ENCODE measurements around the gene LKAAEAR1. TPM values are rescaled to one million over a fixed set of nuclear protein-coding genes. Genes with fewer than 3 reads are reported as not detected.

The LKAAEAR1 gene
- total and polyA plus RNA-seq, 4 donors: not detected

GRCh38 chr20:64113444-64113775 lies 29.2 kb upstream of the LKAAEAR1 start:
- no peak overlapping the region for H3K4me3 ChIP-seq (ENCODE audit: low read length in 2 of 2)
- H3K27ac ChIP-seq (ENCODE audit: low read depth in 1 of 2, low read length in 2 of 2): no peak overlapping the region
- no peaks in the 10 kb centered on the region for H3K4me1 ChIP-seq (ENCODE audit: control insufficient read depth in 1 of 2, insufficient read depth in 2 of 2, low read length in 2 of 2)
- intact Hi-C loops (cut with DNase I): no loop called here
- DNase-seq (peak in 1 of 2 donors; percentile 39), ATAC-seq (ENCODE audit: low FRiP score) (no peak)
- 61 to 63% methylated on average over 5 to 6 of the region's 6 CpGs for WGBS, 2 donors
- no peaks in the 10 kb centered on the region for H3K36me3 ChIP-seq (ENCODE audit: control insufficient read depth in 1 of 2, insufficient read depth in 2 of 2, low read length in 1 of 2)
- H3K9me3 ChIP-seq (ENCODE audit: control insufficient read depth, low read length): no peaks in the 10 kb centered on the region
- no peaks in the 10 kb centered on the region for H3K27me3 ChIP-seq (ENCODE audit: control insufficient read depth in 1 of 2, insufficient read depth in 2 of 2, low read length in 1 of 2)

- Histone ChIP-seq H3K9me3 (ENCODE audit: control insufficient read depth, low read length) (no peaks in the 10 kb centered on the region), H3K4me3 (ENCODE audit: low read length in 2 of 2) (no peak overlapping the region), H3K36me3 (ENCODE audit: control insufficient read depth in 1 of 2, insufficient read depth in 2 of 2, low read length in 1 of 2) (no peaks in the 10 kb centered on the region), H3K27ac (ENCODE audit: low read depth in 1 of 2, low read length in 2 of 2) (no peak overlapping the region), H3K27me3 (ENCODE audit: control insufficient read depth in 1 of 2, insufficient read depth in 2 of 2, low read length in 1 of 2) (no peaks in the 10 kb centered on the region), H3K4me1 (ENCODE audit: control insufficient read depth in 1 of 2, insufficient read depth in 2 of 2, low read length in 2 of 2) (no peaks in the 10 kb centered on the region)
- WGBS, 2 donors: 78% methylated on average over 18 of the region's 18 CpGs
- ATAC-seq (ENCODE audit: low FRiP score) (no peak), DNase-seq (peak; percentile 34 to 62)
- intact Hi-C loops (cut with DNase I): no loop called here
These were observed 28.7 kb upstream of the LKAAEAR1 start for GRCh38 chr20:64112691-64113443.

GRCh38 chr20:64111841-64112641 lies 27.8 kb upstream of the LKAAEAR1 start:
- no peak for ATAC-seq (ENCODE audit: low FRiP score)
- Histone ChIP-seq H3K36me3 (ENCODE audit: control insufficient read depth in 1 of 2, insufficient read depth in 2 of 2, low read length in 1 of 2) (no peaks in the 10 kb centered on the region), H3K27me3 (ENCODE audit: control insufficient read depth in 1 of 2, insufficient read depth in 2 of 2, low read length in 1 of 2) (no peaks in the 10 kb centered on the region), H3K27ac (ENCODE audit: low read depth in 1 of 2, low read length in 2 of 2) (no peak overlapping the region), H3K4me3 (ENCODE audit: low read length in 2 of 2) (no peak overlapping the region), H3K4me1 (ENCODE audit: control insufficient read depth in 1 of 2, insufficient read depth in 2 of 2, low read length in 2 of 2) (no peaks in the 10 kb centered on the region), H3K9me3 (ENCODE audit: control insufficient read depth, low read length) (no peaks in the 10 kb centered on the region)
- intact Hi-C loops (cut with DNase I): no loop called here
- 83 to 86% methylated on average over 19 of the region's 19 CpGs for WGBS, 2 donors
- peak; percentile 33 to 47 for DNase-seq

- Histone ChIP-seq H3K4me3 (ENCODE audit: low read length in 2 of 2) (no peak overlapping the region), H3K36me3 (ENCODE audit: control insufficient read depth in 1 of 2, insufficient read depth in 2 of 2, low read length in 1 of 2) (no peaks in the 10 kb centered on the region), H3K27me3 (ENCODE audit: control insufficient read depth in 1 of 2, insufficient read depth in 2 of 2, low read length in 1 of 2) (no peaks in the 10 kb centered on the region), H3K9me3 (ENCODE audit: control insufficient read depth, low read length) (no peaks in the 10 kb centered on the region), H3K4me1 (ENCODE audit: control insufficient read depth in 1 of 2, insufficient read depth in 2 of 2, low read length in 2 of 2) (no peaks in the 10 kb centered on the region), H3K27ac (ENCODE audit: low read depth in 1 of 2, low read length in 2 of 2) (no peak overlapping the region)
- intact Hi-C loops (cut with DNase I): no loop called here
- peak; percentile 27 to 73 for DNase-seq
- no peak for ATAC-seq (ENCODE audit: low FRiP score)
- WGBS, 2 donors: 91 to 95% methylated on average over 10 of the region's 10 CpGs
These were observed 26.3 kb upstream of the LKAAEAR1 start for GRCh38 chr20:64110411-64111068.

GRCh38 chr20:64109831-64110391 lies 25.7 kb upstream of the LKAAEAR1 start:
- Histone ChIP-seq H3K27ac (ENCODE audit: low read depth in 1 of 2, low read length in 2 of 2) (no peak overlapping the region), H3K9me3 (ENCODE audit: control insufficient read depth, low read length) (no peaks in the 10 kb centered on the region), H3K27me3 (ENCODE audit: control insufficient read depth in 1 of 2, insufficient read depth in 2 of 2, low read length in 1 of 2) (no peaks in the 10 kb centered on the region), H3K4me1 (ENCODE audit: control insufficient read depth in 1 of 2, insufficient read depth in 2 of 2, low read length in 2 of 2) (no peaks in the 10 kb centered on the region), H3K4me3 (ENCODE audit: low read length in 2 of 2) (no peak overlapping the region), H3K36me3 (ENCODE audit: control insufficient read depth in 1 of 2, insufficient read depth in 2 of 2, low read length in 1 of 2) (no peaks in the 10 kb centered on the region)
- ATAC-seq (ENCODE audit: low FRiP score) (no peak), DNase-seq (peak; percentile 30 to 59)
- whole genome bisulfite sequencing, 2 donors: 75 to 76% methylated on average over 16 of the region's 16 CpGs
- intact Hi-C loops (cut with DNase I): no loop called here

- WGBS, 2 donors: 83 to 85% methylated on average over 26 of the region's 26 CpGs
- Histone ChIP-seq H3K4me1 (ENCODE audit: control insufficient read depth in 1 of 2, insufficient read depth in 2 of 2, low read length in 2 of 2) (no peaks in the 10 kb centered on the region), H3K36me3 (ENCODE audit: control insufficient read depth in 1 of 2, insufficient read depth in 2 of 2, low read length in 1 of 2) (no peaks in the 10 kb centered on the region), H3K9me3 (ENCODE audit: control insufficient read depth, low read length) (no peaks in the 10 kb centered on the region), H3K27me3 (ENCODE audit: control insufficient read depth in 1 of 2, insufficient read depth in 2 of 2, low read length in 1 of 2) (no peaks in the 10 kb centered on the region), H3K27ac (ENCODE audit: low read depth in 1 of 2, low read length in 2 of 2) (no peak overlapping the region), H3K4me3 (ENCODE audit: low read length in 2 of 2) (no peak overlapping the region)
- no peak for ATAC-seq (ENCODE audit: low FRiP score)
- DNase-seq: peak; percentile 36 to 51
- intact Hi-C loops (cut with DNase I): no loop called here
These were observed 24.8 kb upstream of the LKAAEAR1 start for GRCh38 chr20:64108731-64109681.

GRCh38 chr20:64107736-64108457 lies 23.7 kb upstream of the LKAAEAR1 start:
- intact Hi-C loops (cut with DNase I): no loop called here
- Histone ChIP-seq H3K27me3 (ENCODE audit: control insufficient read depth in 1 of 2, insufficient read depth in 2 of 2, low read length in 1 of 2) (no peaks in the 10 kb centered on the region), H3K9me3 (ENCODE audit: control insufficient read depth, low read length) (no peaks in the 10 kb centered on the region), H3K4me1 (ENCODE audit: control insufficient read depth in 1 of 2, insufficient read depth in 2 of 2, low read length in 2 of 2) (no peaks in the 10 kb centered on the region), H3K27ac (ENCODE audit: low read depth in 1 of 2, low read length in 2 of 2) (no peak overlapping the region), H3K36me3 (ENCODE audit: control insufficient read depth in 1 of 2, insufficient read depth in 2 of 2, low read length in 1 of 2) (no peaks in the 10 kb centered on the region), H3K4me3 (ENCODE audit: low read length in 2 of 2) (no peak overlapping the region)
- WGBS, 2 donors: 53 to 59% methylated on average over 19 of the region's 19 CpGs
- peak; percentile 30 to 68 for DNase-seq
- no peak for ATAC-seq (ENCODE audit: low FRiP score)
